Activated CD8-positive, alpha-beta T cell treated with anti-CD3 and anti-CD28 coated beads, Interleukin-2, amount 10 ng/mL, durations not matched to agents 7 days and 5 days (primary cell): Measurements from ENCODE around the gene HTRA2. TPM values are rescaled to one million over a fixed set of nuclear protein-coding genes. Genes with fewer than 3 reads are reported as not detected.

Experiments used
- ATAC-seq: fragments of 150-1000 bp; cut with Tn5 transposase; one replicate; pipeline ENCODE4 v1.10.0; 2021; ENCODE audit warnings: moderate library complexity
- CTCF ChIA-PET: fragments of 350-600 bp; sonication (Branson Sonifier 250); formaldehyde crosslinking; loops from one replicate; lab custom pipeline; 2021; ENCODE audit warnings: antibody characterized with exemption; lab: Charles Lee
- POLR2A ChIA-PET: fragments of 350-600 bp; sonication (Branson Sonifier 250); formaldehyde crosslinking; loops from one replicate; lab custom pipeline; 2021; ENCODE audit warnings: antibody characterized with exemption; lab: Charles Lee
- DNase-seq: peaks from one replicate; pipeline ENCODE4 v3.0.0-alpha.2; 2020
- H3K27ac Mint-ChIP-seq: one replicate; pipeline ENCODE4 v1.8.0; 2021; ENCODE audit warnings: mild to moderate bottlenecking, mixed read lengths
- H3K27me3 Mint-ChIP-seq: one replicate; pipeline ENCODE4 v1.8.0; 2021; ENCODE audit warnings: low read depth, mixed read lengths
- H3K36me3 Mint-ChIP-seq: one replicate; pipeline ENCODE4 v1.8.0; 2021; ENCODE audit warnings: low read depth, mixed read lengths
- H3K4me1 Mint-ChIP-seq: one replicate; pipeline ENCODE4 v1.8.0; 2021; ENCODE audit warnings: low read depth, mixed read lengths
- H3K4me3 Mint-ChIP-seq: one replicate; pipeline ENCODE4 v1.8.0; 2021; ENCODE audit warnings: mild to moderate bottlenecking, mixed read lengths
- H3K9me3 Mint-ChIP-seq: one replicate; pipeline ENCODE4 v1.8.0; 2022; ENCODE audit warnings: mixed read lengths; ENCODE audit not compliant: insufficient read depth
- total RNA-seq, 2 experiments: library from RNA; stranded (reverse); gene quantifications; one replicate each; pipeline ENCODE4 v1.2.3, GENCODE V29; 2021

HTRA2 gene
- total RNA-seq, 2 experiments from 2014 or later = 48.0 to 49.4 TPM

DNA sequence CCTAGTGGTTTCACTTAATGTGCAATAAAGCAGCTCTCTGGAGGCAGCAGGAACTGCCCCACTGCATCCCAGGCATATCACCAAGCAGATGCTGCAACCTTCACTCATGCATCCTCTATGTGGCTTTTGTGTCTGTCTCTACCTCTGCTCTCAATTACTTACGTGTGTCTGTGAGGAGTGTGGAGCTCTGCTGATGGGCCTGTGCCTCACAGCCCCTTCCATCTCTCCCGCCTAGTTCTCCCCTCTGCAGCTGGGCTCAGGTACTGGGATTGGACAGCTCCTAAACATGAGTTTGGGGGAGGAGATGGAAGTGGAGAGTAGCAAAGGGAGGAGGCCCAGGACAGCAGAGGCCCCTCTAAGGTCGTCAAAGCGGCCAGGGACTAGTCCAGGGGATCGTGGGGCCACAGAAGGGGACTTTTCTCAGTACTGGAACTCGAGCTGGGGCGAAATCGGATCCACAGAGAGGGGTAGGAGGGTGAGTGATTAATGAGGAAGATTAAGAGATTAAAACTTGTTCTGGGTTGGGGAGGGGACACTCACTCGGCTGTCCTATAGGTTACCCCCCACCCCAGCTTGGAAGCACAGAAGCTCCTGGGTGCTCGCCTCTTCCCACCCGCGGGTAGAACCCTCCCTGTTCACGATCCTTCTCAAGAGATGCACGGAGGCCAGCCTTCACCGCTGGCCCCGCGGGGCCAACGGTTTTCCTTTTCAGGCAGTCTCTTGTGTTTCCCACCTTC lies 28.2 kb upstream of the HTRA2 start:
- H3K4me3 Mint-ChIP-seq = peak overlapping the region; percentile 79
- ChIA-PET POLR2A (interaction anchor here (1.2 to 1.5 kb wide), 2 partner anchors 8 to 30 kb away, joined by 3 to 6 read pairs; no protein-coding TSS in a partner anchor), CTCF (interaction anchor here (1.3 to 6.4 kb wide), 5 partner anchors 15 to 85 kb away, joined by 3 to 28 read pairs (median 18); partner anchors contain the start of genes CCDC142, MRPL53 and TTC31)
- H3K4me1 Mint-ChIP-seq = peaks cover 68% of the 10 kb centered on the region
- no peaks in the 10 kb centered on the region for H3K9me3 Mint-ChIP-seq
- H3K27me3 Mint-ChIP-seq = peaks cover 41% of the 10 kb centered on the region
- no peak overlapping the region for H3K27ac Mint-ChIP-seq
- DNase-seq (no peak), ATAC-seq (no peak)
- peaks cover 34% of the 10 kb centered on the region for H3K36me3 Mint-ChIP-seq

DNA sequence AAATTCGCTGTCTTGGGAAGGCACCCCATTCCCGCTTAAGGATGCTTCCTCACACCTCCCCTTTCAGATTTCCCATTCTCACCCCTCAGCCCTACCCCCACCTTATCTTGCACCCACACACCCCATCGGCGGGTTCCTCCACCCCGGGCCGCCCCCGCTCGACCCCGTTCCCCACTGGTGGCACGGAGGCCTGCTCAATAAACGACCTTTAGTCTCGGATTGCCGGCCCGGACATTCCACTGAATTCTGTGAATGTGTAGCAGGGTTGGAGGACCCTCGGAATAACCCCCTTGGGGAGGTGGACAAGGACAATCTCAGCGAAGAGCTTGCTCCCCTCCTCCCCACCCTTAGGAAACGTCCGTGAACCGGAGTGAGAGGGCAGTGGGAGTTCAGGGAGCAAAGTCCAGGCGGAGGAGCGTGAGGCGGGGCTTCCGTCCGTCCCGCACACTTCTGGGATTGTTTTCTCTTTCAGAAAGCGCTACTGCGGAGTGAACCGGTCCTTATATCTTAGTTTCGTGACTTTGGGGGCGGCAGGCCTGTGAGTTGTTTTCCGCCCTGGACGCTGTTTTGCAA lies 27.5 kb upstream of the HTRA2 start:
- CTCF ChIA-PET = interaction anchor here (3.4 to 6.4 kb wide), 2 partner anchors 29 to 85 kb away, joined by 25 to 28 read pairs; no protein-coding TSS in a partner anchor
- H3K27ac Mint-ChIP-seq = peak overlapping the region; percentile 69
- H3K27me3 Mint-ChIP-seq = peaks cover 41% of the 10 kb centered on the region
- DNase-seq (no peak), ATAC-seq (no peak)
- peaks cover 41% of the 10 kb centered on the region for H3K36me3 Mint-ChIP-seq
- POLR2A ChIA-PET = no interaction called here
- peaks cover 74% of the 10 kb centered on the region for H3K4me1 Mint-ChIP-seq
- H3K9me3 Mint-ChIP-seq = no peaks in the 10 kb centered on the region
- H3K4me3 Mint-ChIP-seq = peak overlapping the region; percentile 79

DNA sequence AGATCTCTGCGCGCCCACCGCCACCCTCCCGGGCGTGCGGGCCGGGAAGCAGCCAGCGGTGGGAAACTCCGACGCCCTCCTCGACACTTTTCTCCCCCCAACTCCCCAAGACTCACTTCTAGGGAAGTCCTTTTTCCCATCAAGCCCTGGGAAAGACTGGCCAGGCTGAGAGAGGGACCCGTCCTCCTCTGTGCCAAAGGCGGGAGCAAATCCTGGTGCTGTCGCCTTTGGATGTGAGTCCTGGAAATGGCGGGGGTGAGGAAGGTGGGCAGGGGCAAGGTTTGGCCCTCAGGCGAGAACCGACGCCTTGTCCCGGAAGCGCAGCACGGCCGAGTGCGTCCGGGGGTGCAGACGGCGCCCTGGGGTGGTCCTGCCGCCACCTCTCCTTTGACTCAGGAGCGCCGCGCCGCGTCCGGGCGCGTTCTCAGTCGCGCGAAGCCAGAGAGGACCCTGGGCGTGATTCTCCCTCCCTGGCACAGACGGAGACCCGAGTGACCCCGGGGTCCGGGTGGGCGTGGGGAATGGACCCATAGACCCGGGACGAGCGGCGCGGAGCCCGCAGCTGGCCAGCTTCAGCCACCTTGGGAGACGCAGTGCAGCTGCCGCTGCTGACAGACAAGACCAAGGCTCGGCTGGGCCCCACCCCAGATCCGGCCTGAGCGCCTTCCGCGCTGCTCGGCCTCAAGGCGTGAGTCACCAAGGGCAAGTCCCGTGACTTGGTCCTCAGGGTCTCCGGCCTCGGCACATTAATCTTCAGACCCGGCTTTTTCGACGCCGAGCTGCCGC lies 26.8 kb upstream of the HTRA2 start:
- peak; percentile 29 for ATAC-seq
- Mint-ChIP-seq H3K36me3 (peaks cover 43% of the 10 kb centered on the region), H3K27me3 (peaks cover 39% of the 10 kb centered on the region), H3K9me3 (no peaks in the 10 kb centered on the region), H3K4me1 (peaks cover 73% of the 10 kb centered on the region), H3K27ac (peak overlapping the region; percentile 69), H3K4me3 (peak overlapping the region; percentile 79)
- CTCF ChIA-PET = interaction anchor here (1.0 to 6.4 kb wide), 9 partner anchors 8 to 86 kb away, joined by 3 to 28 read pairs (median 5); partner anchors contain the start of genes AUP1, CCDC142, DQX1 and HTRA2
- POLR2A ChIA-PET = interaction anchor here (0.5 to 1.8 kb wide), 6 partner anchors 10 to 37 kb away, joined by 3 to 6 read pairs (median 4); partner anchors contain the start of gene AUP1
- DNase-seq = peak; percentile 69

DNA sequence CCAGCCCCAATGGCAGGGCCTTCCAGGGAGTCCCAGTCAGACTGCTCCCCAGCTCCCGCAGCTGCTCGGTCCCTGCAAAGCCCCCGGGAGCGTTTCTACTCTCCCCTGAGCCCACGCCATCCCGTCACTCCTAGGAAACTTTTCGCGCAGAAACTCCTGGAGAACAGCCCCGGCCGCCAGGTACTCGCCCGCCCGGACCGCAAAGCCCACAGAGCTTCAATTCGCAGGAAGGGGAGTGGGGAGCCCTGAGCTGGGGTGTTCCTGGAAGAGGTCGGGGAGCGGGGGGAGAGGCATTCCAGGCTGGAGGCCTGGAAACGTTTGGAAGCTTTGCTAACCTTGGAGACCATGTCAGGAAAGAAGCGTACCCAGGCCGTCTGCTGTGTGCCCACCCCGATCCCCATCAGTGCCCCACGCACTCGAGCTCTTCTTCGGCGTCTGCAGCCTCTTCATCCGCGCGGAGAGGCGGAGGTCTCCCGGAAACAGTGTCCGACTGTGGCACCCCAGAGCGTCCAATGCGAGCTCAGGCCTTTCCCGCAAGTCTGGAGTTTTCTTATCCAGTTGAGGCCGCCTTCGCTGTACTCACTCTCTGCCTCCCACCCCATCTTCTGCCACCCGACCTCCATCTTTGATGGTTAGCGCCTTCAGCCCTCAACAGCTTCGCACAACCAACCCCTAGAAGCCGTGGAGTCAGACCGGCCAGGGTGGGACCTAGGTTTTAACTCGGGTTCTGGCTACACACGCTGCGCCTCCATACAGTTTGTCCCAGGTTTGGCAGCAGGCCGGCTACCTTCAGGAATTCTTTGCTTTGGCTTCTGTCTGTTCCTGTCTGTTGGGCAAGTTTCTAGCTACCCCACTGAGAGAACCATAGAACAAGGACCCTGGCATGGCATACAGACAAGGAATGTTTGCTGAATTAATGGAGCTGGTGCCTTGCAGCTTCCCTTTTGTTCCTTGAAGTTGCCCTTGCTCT lies 25.9 kb upstream of the HTRA2 start:
- POLR2A ChIA-PET = interaction anchor here (0.6 to 1.8 kb wide), 9 partner anchors 9 to 46 kb away, joined by 3 to 6 read pairs (median 3); partner anchors contain the start of genes AUP1 and WBP1
- H3K27ac Mint-ChIP-seq = peak overlapping the region; percentile 69
- no peak for ATAC-seq

DNA sequence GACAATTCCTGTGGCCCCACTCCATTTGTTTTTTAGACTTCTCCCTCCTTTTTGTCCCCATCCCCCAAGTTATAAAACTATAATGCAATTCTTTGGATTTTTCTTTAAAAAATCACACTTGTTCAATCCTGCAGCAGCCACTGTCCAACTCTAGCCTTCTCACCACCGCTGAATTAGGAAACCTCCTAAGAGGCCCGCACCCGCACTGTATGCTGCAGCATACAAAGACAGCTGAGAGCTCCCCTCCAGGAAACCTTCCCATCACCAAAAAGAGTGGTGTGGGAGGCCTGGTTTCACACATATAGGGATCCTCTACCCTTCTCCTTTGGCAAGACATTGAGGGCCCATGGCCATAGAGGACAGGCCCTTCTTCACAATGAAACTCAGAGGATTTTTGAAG lies 25.1 kb upstream of the HTRA2 start:
- DNase-seq (no peak), ATAC-seq (no peak)
- peaks cover 67% of the 10 kb centered on the region for H3K4me1 Mint-ChIP-seq
- peak overlapping the region; percentile 4 for H3K4me3 Mint-ChIP-seq
- CTCF ChIA-PET = interaction anchor here (1.0 to 6.4 kb wide), 5 partner anchors 10 to 84 kb away, joined by 3 to 28 read pairs (median 6); partner anchors contain the start of genes AUP1 and HTRA2
- POLR2A ChIA-PET = interaction anchor here (1.0 to 1.8 kb wide), 4 partner anchors 9 to 47 kb away, joined by 3 to 6 read pairs (median 4); partner anchors contain the start of gene WBP1
- H3K9me3 Mint-ChIP-seq = no peaks in the 10 kb centered on the region
- peaks cover 37% of the 10 kb centered on the region for H3K27me3 Mint-ChIP-seq
- H3K36me3 Mint-ChIP-seq = peaks cover 43% of the 10 kb centered on the region
- no peak overlapping the region for H3K27ac Mint-ChIP-seq

More for the DNA sequence above, 25.9 kb upstream of the HTRA2 start:
- DNase-seq = no peak
- Mint-ChIP-seq H3K4me1 (peaks cover 72% of the 10 kb centered on the region), H3K9me3 (no peaks in the 10 kb centered on the region), H3K36me3 (peaks cover 43% of the 10 kb centered on the region), H3K4me3 (peak overlapping the region; percentile 79), H3K27me3 (peaks cover 40% of the 10 kb centered on the region)
- CTCF ChIA-PET = interaction anchor here (1.0 to 6.4 kb wide), 10 partner anchors 9 to 85 kb away, joined by 3 to 28 read pairs (median 5); partner anchors contain the start of genes AUP1, CCDC142, DQX1 and HTRA2

- Mint-ChIP-seq H3K9me3 (no peaks in the 10 kb centered on the region), H3K4me1 (peaks cover 63% of the 10 kb centered on the region), H3K36me3 (peaks cover 43% of the 10 kb centered on the region), H3K27me3 (peaks cover 35% of the 10 kb centered on the region), H3K4me3 (no peak overlapping the region), H3K27ac (no peak overlapping the region)
- DNase-seq = no peak
- CTCF ChIA-PET = interaction anchor here (2.4 to 5.1 kb wide), 3 partner anchors 27 to 81 kb away, joined by 21 to 43 read pairs (median 23); no protein-coding TSS in a partner anchor
- POLR2A ChIA-PET = interaction anchor here (1.1 to 3.3 kb wide), 3 partner anchors 10 to 24 kb away, joined by 3 to 17 read pairs (median 6); partner anchors contain the start of genes AUP1, HTRA2 and TLX2
- ATAC-seq = no peak
Measured at GRCh38 chr2:74505448-74506246, 24.1 kb upstream of the HTRA2 start.

DNA sequence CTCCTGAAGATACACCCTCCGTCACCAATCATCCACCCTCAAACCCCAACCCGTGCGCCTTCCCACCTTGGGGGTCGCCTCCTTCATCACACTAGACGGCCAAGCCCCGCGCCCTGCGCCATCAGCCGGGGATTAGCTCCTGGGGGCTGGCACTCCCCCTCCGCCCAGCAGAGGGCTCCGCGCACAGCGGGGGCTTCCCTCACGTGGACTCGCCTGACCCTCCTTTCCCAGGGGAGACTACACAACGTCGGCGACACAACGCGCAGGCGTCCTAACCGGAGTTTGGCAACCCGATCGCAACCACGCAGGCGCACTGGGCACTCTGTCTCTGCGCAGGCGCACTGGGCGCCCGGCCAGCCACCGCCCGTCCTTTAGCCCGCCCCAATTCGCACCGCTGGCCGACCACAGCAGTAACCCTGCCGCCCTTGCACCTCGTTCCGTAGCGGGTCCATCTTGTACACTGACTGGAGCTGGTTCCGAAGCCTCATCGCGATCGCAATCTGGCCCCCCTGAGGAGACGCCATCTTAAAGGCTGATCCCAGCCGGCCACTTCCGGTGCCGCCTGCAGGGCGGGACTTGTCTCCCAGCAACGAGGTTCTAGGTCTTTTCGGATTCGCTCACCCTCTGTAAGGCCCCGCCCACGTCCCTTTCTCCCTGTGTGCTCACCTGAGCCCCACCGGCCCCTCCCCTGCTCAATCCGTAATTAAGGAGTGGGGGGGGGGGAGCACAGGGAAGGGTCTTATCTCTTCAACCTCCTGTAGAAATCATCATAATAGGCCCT lies 22.4 kb upstream of the HTRA2 start, which contains the start of gene PCGF1:
Gene PCGF1 (minus strand): TSS at position 551 of the 781 bp plus-strand sequence. CDS start 27 bp downstream, at position 524.
- ATAC-seq (peak; percentile 90), DNase-seq (peak; percentile 99)
- POLR2A ChIA-PET = interaction anchor here (0.9 to 3.3 kb wide), 7 partner anchors 8 to 82 kb away, joined by 3 to 17 read pairs (median 4); partner anchors contain the start of genes AUP1, HTRA2, TLX2 and WBP1
- Mint-ChIP-seq H3K36me3 (peaks cover 41% of the 10 kb centered on the region), H3K27ac (peak within 1 kb of the TSS; percentile 100), H3K4me1 (peaks cover 55% of the 10 kb centered on the region), H3K4me3 (peak within 1 kb of the TSS; percentile 100), H3K27me3 (peaks cover 35% of the 10 kb centered on the region), H3K9me3 (no peaks in the 10 kb centered on the region)
- CTCF ChIA-PET = interaction anchor here (0.7 to 5.1 kb wide), 11 partner anchors 9 to 80 kb away, joined by 3 to 43 read pairs (median 4); partner anchors contain the start of genes AUP1 and HTRA2

GRCh38 chr2:74507926-74508520 lies 21.7 kb upstream of the HTRA2 start:
- ATAC-seq = no peak

More at GRCh38 chr2:74507926-74508520, 21.7 kb upstream of the HTRA2 start:
- no peak for DNase-seq
- Mint-ChIP-seq H3K36me3 (peaks cover 38% of the 10 kb centered on the region), H3K27me3 (peaks cover 36% of the 10 kb centered on the region), H3K4me3 (peak overlapping the region; percentile 100), H3K4me1 (peaks cover 52% of the 10 kb centered on the region), H3K27ac (peak overlapping the region; percentile 100), H3K9me3 (no peaks in the 10 kb centered on the region)
- ChIA-PET POLR2A (interaction anchor here (1.1 to 3.3 kb wide), 4 partner anchors 18 to 77 kb away, joined by 3 to 17 read pairs (median 4); partner anchors contain the start of genes AUP1, DQX1 and HTRA2), CTCF (interaction anchor here (0.8 to 5.1 kb wide), 9 partner anchors 9 to 79 kb away, joined by 3 to 43 read pairs (median 5); partner anchors contain the start of genes AUP1 and HTRA2)
